ENCODE data around the gene BCKDHB.

- no peak for TF ChIP-seq MYC (IDR thresholded peaks at IDR 0.05; ENCODE audit: low read depth, low read length)
- TF ChIP-seq CTCF (IDR thresholded peaks at IDR 0.05; ENCODE audit: extremely low read depth in 1 of 2, insufficient read depth in 1 of 2, low read depth in 1 of 2, low read length in 2 of 2) = no peak
- TF ChIP-seq POLR2A (IDR thresholded peaks at IDR 0.05; ENCODE audit: low read depth, low read length) = no peak
- no peak for TF ChIP-seq POLR2AphosphoS5 (IDR thresholded peaks at IDR 0.05; ENCODE audit: insufficient read depth, low read depth, low read length)
- no peak for TF ChIP-seq EZH2 (IDR thresholded peaks at IDR 0.05; ENCODE audit: borderline replicate concordance, low read depth, low read length, severe bottlenecking)
Measured at GRCh38 chr6:80263585-80263984, 157.1 kb downstream of the BCKDHB start.

All from endothelial cell of umbilical vein (primary cell).